ENCODE data around the gene GFPT1. TPM values are rescaled to one million over a fixed set of nuclear protein-coding genes. Genes with fewer than 3 reads are reported as not detected.

Gene GFPT1
- polyA plus RNA-seq, 3 donors: 3.6 to 4.5 (median 3.7) TPM

GRCh38 chr2:69368588-69368987 lies 18.4 kb downstream of the GFPT1 start:
- WGBS (ENCODE audit: insufficient coverage): 96% methylated on average over 5 of the region's 7 CpGs
- H3K4me3 Mint-ChIP-seq: no peak overlapping the region
- no peak for DNase-seq
- peaks cover 3% of the 10 kb centered on the region for H3K4me1 Mint-ChIP-seq
- H3K27ac ChIP-seq (ENCODE audit: low read depth in 1 of 2, low read length in 2 of 2): no peak overlapping the region
- no peaks in the 10 kb centered on the region for H3K9me3 Mint-ChIP-seq
- H3K36me3 Mint-ChIP-seq: peaks cover 65 to 81% of the 10 kb centered on the region in 2 donors
- intact Hi-C loops (cut with micrococcal nuclease): no loop called here
- no peak for TF ChIP-seq CTCF (IDR thresholded peaks at IDR 0.05)
- no peaks in the 10 kb centered on the region for H3K27me3 ChIP-seq (ENCODE audit: control insufficient read depth in 2 of 2, insufficient read depth in 2 of 2, low read length in 2 of 2)
- peak overlapping the region in 2 of 7 donors; percentile 28 to 41 for H3K27ac Mint-ChIP-seq
- H2AFZ ChIP-seq (ENCODE audit: insufficient read depth, low read depth, low read length, poor library complexity, severe bottlenecking): no peak overlapping the region
- H3K9ac ChIP-seq (ENCODE audit: insufficient read depth, low read length, poor library complexity, severe bottlenecking): no peak overlapping the region
- no peaks in the 10 kb centered on the region for H3K27me3 Mint-ChIP-seq (ENCODE audit: low read depth in 3 of 3)
- H3K4me1 ChIP-seq (ENCODE audit: control insufficient read depth in 1 of 2, insufficient read depth in 2 of 2, low read length in 2 of 2): no peaks in the 10 kb centered on the region
- no peaks in the 10 kb centered on the region for H4K20me1 ChIP-seq (ENCODE audit: insufficient read depth, low read length)
- H3K9me3 ChIP-seq (replicated peaks in 1 of 2; ENCODE audit: control insufficient read depth in 1 of 2, insufficient read depth in 1 of 2, low read length in 2 of 2): no peaks in the 10 kb centered on the region
- peaks cover 10% of the 10 kb centered on the region for H3K79me2 ChIP-seq (ENCODE audit: insufficient read depth, low read length)
- no peak overlapping the region for H3K4me2 ChIP-seq (replicated peaks; ENCODE audit: extremely low read depth, low read length, poor library complexity, severe bottlenecking)
- peaks cover 72 to 91% of the 10 kb centered on the region in 2 donors for H3K36me3 ChIP-seq (replicated peaks in 1 of 2; ENCODE audit: control insufficient read depth in 1 of 2, insufficient read depth in 2 of 2, low read length in 2 of 2)
- H3K4me3 ChIP-seq (replicated peaks in 1 of 3; ENCODE audit: low read depth in 2 of 3, low read length in 3 of 3): no peak overlapping the region

- Histone ChIP-seq H3K27ac (ENCODE audit: low read depth in 1 of 2, low read length in 2 of 2) (no peak overlapping the region), H3K36me3 (replicated peaks in 1 of 2; ENCODE audit: control insufficient read depth in 1 of 2, insufficient read depth in 2 of 2, low read length in 2 of 2) (peaks cover 91 to 96% of the 10 kb centered on the region in 2 donors), H3K9me3 (replicated peaks in 1 of 2; ENCODE audit: control insufficient read depth in 1 of 2, insufficient read depth in 1 of 2, low read length in 2 of 2) (no peaks in the 10 kb centered on the region), H3K9ac (ENCODE audit: insufficient read depth, low read length, poor library complexity, severe bottlenecking) (no peak overlapping the region), H3K79me2 (ENCODE audit: insufficient read depth, low read length) (no peaks in the 10 kb centered on the region), H3K27me3 (ENCODE audit: control insufficient read depth in 2 of 2, insufficient read depth in 2 of 2, low read length in 2 of 2) (no peaks in the 10 kb centered on the region), H4K20me1 (ENCODE audit: insufficient read depth, low read length) (no peaks in the 10 kb centered on the region), H3K4me3 (replicated peaks in 1 of 3; ENCODE audit: low read depth in 2 of 3, low read length in 3 of 3) (no peak overlapping the region), H3K4me2 (replicated peaks; ENCODE audit: extremely low read depth, low read length, poor library complexity, severe bottlenecking) (no peak overlapping the region), H2AFZ (ENCODE audit: insufficient read depth, low read depth, low read length, poor library complexity, severe bottlenecking) (no peak overlapping the region), H3K4me1 (ENCODE audit: control insufficient read depth in 1 of 2, insufficient read depth in 2 of 2, low read length in 2 of 2) (no peaks in the 10 kb centered on the region)
- Mint-ChIP-seq H3K27ac (peak overlapping the region in 1 of 7 donors; percentile 3), H3K4me1 (no peaks in the 10 kb centered on the region), H3K36me3 (peaks cover 66 to 81% of the 10 kb centered on the region in 2 donors), H3K4me3 (no peak overlapping the region), H3K27me3 (ENCODE audit: low read depth in 3 of 3) (no peaks in the 10 kb centered on the region), H3K9me3 (no peaks in the 10 kb centered on the region)
- no peak for DNase-seq
- intact Hi-C loops (cut with micrococcal nuclease): no loop called here
- TF ChIP-seq CTCF (IDR thresholded peaks at IDR 0.05): no peak
These were observed 27.7 kb downstream of the GFPT1 start for GRCh38 chr2:69359371-69359770.
